ENCODE data around the gene RFC4. TPM values are rescaled to one million over a fixed set of nuclear protein-coding genes. Genes with fewer than 3 reads are reported as not detected.

Gene RFC4
- total and polyA plus RNA-seq, 9 of the 15 experiments (the other 6 are each of a cell fraction or from before 2014, with no cell fraction given): 105 to 227 (median 180) TPM

DNA sequence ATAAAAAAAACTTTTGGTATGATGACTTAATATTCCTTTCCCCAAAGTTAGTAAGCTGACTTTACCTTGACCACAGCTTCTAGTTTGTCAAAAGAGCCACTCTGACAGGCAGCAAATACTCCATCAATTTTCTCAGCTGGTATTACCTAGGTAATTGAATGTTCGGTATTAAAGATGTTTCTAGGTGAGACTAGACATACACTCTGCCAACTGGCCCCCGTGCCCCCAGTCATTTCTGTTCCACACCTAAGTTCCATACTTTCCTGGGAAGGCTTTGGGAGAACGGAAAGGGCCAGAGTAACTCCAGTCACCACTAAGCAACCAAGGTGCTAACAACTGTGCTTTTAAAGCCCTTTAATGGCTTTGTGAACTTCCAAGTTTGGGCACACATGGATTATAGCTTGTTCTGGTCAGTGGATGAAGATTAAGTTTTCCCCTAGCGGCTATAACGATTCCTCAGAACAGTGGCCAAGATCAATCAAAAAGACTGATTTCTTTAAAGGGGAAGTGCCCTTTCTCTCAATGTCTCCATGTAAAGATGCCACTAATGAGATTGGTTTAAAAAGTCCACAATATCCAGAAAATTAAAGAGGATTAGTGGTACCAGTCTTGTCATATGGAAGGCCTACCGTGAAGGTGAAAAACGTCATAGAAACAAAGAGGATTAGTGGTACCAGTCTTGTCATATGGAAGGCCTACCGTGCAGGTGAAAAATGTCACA, 15.9 kb downstream of the RFC4 start (continued):
- TF ChIP-seq, protein P1, sequence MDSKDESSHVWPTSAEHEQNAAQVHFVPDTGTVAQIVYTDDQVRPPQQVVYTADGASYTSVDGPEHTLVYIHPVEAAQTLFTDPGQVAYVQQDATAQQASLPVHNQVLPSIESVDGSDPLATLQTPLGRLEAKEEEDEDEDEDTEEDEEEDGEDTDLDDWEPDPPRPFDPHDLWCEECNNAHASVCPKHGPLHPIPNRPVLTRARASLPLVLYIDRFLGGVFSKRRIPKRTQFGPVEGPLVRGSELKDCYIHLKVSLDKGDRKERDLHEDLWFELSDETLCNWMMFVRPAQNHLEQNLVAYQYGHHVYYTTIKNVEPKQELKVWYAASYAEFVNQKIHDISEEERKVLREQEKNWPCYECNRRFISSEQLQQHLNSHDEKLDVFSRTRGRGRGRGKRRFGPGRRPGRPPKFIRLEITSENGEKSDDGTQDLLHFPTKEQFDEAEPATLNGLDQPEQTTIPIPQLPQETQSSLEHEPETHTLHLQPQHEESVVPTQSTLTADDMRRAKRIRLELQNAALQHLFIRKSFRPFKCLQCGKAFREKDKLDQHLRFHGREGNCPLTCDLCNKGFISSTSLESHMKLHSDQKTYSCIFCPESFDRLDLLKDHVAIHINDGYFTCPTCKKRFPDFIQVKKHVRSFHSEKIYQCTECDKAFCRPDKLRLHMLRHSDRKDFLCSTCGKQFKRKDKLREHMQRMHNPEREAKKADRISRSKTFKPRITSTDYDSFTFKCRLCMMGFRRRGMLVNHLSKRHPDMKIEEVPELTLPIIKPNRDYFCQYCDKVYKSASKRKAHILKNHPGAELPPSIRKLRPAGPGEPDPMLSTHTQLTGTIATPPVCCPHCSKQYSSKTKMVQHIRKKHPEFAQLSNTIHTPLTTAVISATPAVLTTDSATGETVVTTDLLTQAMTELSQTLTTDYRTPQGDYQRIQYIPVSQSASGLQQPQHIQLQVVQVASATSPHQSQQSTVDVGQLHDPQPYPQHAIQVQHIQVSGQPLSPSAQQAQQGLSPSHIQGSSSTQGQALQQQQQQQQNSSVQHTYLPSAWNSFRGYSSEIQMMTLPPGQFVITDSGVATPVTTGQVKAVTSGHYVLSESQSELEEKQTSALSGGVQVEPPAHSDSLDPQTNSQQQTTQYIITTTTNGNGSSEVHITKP (IDR thresholded peaks at IDR 0.05; ENCODE audit: partially characterized antibody): no peak
- TF ChIP-seq ADNP (tag; IDR thresholded peaks at IDR 0.05) (no peak), STAT5A (IDR thresholded peaks at IDR 0.05; ENCODE audit: borderline replicate concordance, low read length) (no peak; the same call in 1 of the 2 replicates), ZNF589 (CRISPR knock-in tag; IDR thresholded peaks at IDR 0.05; ENCODE audit: low read depth) (no peak), HDAC3 (IDR thresholded peaks at IDR 0.05; ENCODE audit: borderline replicate concordance, partially characterized antibody) (no peak), ZNF436 (CRISPR knock-in tag; IDR thresholded peaks at IDR 0.05) (no peak), XRCC5 (IDR thresholded peaks at IDR 0.05; ENCODE audit: low read depth, low read length) (no peak), KHSRP (IDR thresholded peaks at IDR 0.05) (peak; percentile 62; the same call in 1 of the 2 replicates), ZNF717 (CRISPR knock-in tag; IDR thresholded peaks at IDR 0.05) (peak; percentile 51; the same call in 1 of the 2 replicates), SLC30A9 (CRISPR knock-in tag; IDR thresholded peaks at IDR 0.05) (no peak), ZKSCAN3 (CRISPR knock-in tag; IDR thresholded peaks at IDR 0.05) (no peak), ZNF133 (CRISPR knock-in tag; IDR thresholded peaks at IDR 0.05) (no peak), ZNF197 (CRISPR knock-in tag; IDR thresholded peaks at IDR 0.05; ENCODE audit: low read depth) (no peak), RAD21 (CRISPR knock-in tag; conservative IDR thresholded peaks at IDR 0.05 in 1 of 2, IDR thresholded peaks at IDR 0.05 in 1 of 2) (no peak), CBFA2T2 (conservative IDR thresholded peaks at IDR 0.05) (no peak), SNRNP70 (optimal IDR thresholded peaks at IDR 0.05; ENCODE audit: low read depth, low read length) (no peak), ARNT (IDR thresholded peaks at IDR 0.05) (no peak), PTBP1 (IDR thresholded peaks at IDR 0.05; ENCODE audit: low read depth, low read length) (no peak), NELFE (IDR thresholded peaks at IDR 0.05; ENCODE audit: insufficient read depth, insufficient read length) (no peak)
- TF ChIP-seq, protein P2, sequence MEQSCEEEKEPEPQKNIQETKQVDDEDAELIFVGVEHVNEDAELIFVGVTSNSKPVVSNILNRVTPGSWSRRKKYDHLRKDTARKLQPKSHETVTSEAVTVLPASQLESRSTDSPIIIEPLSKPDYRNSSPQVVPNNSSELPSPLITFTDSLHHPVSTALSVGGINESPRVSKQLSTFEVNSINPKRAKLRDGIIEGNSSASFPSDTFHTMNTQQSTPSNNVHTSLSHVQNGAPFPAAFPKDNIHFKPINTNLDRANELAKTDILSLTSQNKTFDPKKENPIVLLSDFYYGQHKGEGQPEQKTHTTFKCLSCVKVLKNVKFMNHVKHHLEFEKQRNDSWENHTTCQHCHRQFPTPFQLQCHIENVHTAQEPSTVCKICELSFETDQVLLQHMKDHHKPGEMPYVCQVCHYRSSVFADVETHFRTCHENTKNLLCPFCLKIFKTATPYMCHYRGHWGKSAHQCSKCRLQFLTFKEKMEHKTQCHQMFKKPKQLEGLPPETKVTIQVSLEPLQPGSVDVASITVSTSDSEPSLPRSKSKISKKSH (CRISPR knock-in tag; IDR thresholded peaks at IDR 0.05): 0 out of 2 replicates have a peak, but pooled peaks have one; percentile 14
- TF ChIP-seq, protein P3, sequence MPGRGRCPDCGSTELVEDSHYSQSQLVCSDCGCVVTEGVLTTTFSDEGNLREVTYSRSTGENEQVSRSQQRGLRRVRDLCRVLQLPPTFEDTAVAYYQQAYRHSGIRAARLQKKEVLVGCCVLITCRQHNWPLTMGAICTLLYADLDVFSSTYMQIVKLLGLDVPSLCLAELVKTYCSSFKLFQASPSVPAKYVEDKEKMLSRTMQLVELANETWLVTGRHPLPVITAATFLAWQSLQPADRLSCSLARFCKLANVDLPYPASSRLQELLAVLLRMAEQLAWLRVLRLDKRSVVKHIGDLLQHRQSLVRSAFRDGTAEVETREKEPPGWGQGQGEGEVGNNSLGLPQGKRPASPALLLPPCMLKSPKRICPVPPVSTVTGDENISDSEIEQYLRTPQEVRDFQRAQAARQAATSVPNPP (IDR thresholded peaks at IDR 0.05; ENCODE audit: borderline replicate concordance, insufficient read depth, insufficient read length): no peak
- TF ChIP-seq, protein P4, sequence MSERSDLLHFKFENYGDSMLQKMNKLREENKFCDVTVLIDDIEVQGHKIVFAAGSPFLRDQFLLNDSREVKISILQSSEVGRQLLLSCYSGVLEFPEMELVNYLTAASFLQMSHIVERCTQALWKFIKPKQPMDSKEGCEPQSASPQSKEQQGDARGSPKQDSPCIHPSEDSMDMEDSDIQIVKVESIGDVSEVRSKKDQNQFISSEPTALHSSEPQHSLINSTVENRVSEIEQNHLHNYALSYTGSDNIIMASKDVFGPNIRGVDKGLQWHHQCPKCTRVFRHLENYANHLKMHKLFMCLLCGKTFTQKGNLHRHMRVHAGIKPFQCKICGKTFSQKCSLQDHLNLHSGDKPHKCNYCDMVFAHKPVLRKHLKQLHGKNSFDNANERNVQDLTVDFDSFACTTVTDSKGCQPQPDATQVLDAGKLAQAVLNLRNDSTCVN (CRISPR knock-in tag; IDR thresholded peaks at IDR 0.05): 0 out of 2 replicates have a peak, but pooled peaks have one; percentile 54

Data from K562 (cell line).